ENCODE data around the gene SCIMP.
"Not testable (repeated sequence)": the region's sequence is repeated elsewhere in the genome, so short reads cannot be mapped to it uniquely, and the experiment has no call there.

Gene SCIMP

GRCh38 chr17:5238333-5238732 lies 3.7 kb upstream of the SCIMP start:
- TF ChIP-seq, protein P1, sequence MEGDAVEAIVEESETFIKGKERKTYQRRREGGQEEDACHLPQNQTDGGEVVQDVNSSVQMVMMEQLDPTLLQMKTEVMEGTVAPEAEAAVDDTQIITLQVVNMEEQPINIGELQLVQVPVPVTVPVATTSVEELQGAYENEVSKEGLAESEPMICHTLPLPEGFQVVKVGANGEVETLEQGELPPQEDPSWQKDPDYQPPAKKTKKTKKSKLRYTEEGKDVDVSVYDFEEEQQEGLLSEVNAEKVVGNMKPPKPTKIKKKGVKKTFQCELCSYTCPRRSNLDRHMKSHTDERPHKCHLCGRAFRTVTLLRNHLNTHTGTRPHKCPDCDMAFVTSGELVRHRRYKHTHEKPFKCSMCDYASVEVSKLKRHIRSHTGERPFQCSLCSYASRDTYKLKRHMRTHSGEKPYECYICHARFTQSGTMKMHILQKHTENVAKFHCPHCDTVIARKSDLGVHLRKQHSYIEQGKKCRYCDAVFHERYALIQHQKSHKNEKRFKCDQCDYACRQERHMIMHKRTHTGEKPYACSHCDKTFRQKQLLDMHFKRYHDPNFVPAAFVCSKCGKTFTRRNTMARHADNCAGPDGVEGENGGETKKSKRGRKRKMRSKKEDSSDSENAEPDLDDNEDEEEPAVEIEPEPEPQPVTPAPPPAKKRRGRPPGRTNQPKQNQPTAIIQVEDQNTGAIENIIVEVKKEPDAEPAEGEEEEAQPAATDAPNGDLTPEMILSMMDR (IDR thresholded peaks at IDR 0.05; ENCODE audit: control insufficient read depth, insufficient read depth, low read depth, low read length, missing control alignments): no peak
- no peak overlapping the region for H3K4me3 ChIP-seq (ENCODE audit: control insufficient read depth, low read depth, low read length)
- DNase-seq (ENCODE audit: low read depth): no peak

DNA sequence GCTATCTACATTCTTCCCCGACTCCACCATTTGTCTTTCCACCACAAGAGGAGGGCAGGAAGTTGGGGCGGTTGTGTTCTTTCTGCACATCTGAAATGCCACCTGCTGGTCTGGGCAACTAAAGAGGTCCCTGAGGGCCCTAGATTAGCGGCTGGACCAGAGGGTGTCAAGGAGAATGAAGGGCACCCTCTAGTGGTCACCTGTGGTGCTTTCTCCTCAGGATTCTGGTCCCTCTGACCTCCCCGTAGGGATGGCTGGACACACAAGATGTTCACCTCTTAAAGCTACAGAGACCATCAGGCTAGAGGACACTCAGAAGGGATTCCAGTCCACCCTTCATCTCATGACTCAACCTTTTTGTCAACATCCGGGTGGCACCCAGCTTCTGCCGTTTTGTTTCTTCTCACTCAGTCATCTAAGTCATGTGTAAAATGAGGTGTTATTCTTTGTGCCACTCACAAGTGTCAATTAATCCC lies 2.9 kb upstream of the SCIMP start:
- TF ChIP-seq, protein P1 (IDR thresholded peaks at IDR 0.05; ENCODE audit: control insufficient read depth, insufficient read depth, low read depth, low read length, missing control alignments): peak; percentile 74
- peak; percentile 17 for DNase-seq (ENCODE audit: low read depth)

DNA sequence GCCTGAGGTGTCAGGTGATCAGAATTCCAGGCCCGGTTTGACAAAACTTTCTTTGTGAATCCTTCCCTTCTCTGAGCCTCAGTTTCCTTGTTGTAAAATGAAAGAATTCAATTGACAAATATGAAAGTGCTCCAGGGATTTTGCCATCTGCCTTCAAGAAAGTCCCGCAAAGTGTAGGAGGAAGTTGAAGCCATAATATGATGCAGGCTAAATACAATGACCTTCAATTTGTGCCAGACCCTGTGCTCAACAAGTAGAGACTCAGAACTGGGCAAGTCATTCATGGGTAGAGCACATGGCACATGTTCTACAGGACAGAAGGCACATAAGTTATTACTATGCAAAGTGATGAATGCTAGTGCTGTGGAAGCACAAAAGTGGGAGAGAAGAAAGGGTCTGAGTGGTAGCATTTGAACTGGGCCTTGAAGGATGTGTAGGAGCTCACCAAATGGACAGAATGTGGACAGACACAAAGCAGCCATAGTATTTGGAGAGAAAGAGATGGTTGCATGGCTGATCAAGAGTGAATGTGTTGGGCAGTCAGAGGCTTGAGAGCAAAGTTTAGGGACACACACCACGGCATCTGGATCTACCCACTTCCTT lies 2.4 kb upstream of the SCIMP start:
- no peak for DNase-seq (ENCODE audit: low read depth)
- TF ChIP-seq, protein P1 (IDR thresholded peaks at IDR 0.05; ENCODE audit: control insufficient read depth, insufficient read depth, low read depth, low read length, missing control alignments): no peak
- H3K4me3 ChIP-seq (ENCODE audit: control insufficient read depth, low read depth, low read length): no peak overlapping the region

More for the DNA sequence above, 2.9 kb upstream of the SCIMP start:
- no peak overlapping the region for H3K4me3 ChIP-seq (ENCODE audit: control insufficient read depth, low read depth, low read length)

GRCh38 chr17:5233492-5233891 lies 1.2 kb downstream of the SCIMP start:
- DNase-seq (ENCODE audit: low read depth); H3K4me3 ChIP-seq (ENCODE audit: control insufficient read depth, low read depth, low read length): not testable (repeated sequence)

- TF ChIP-seq, protein P1 (IDR thresholded peaks at IDR 0.05; ENCODE audit: control insufficient read depth, insufficient read depth, low read depth, low read length, missing control alignments): no peak
- no peak for DNase-seq (ENCODE audit: low read depth)
- no peak overlapping the region for H3K4me3 ChIP-seq (ENCODE audit: control insufficient read depth, low read depth, low read length)
These were observed 7.5 kb downstream of the SCIMP start for GRCh38 chr17:5226940-5227878.

DNA sequence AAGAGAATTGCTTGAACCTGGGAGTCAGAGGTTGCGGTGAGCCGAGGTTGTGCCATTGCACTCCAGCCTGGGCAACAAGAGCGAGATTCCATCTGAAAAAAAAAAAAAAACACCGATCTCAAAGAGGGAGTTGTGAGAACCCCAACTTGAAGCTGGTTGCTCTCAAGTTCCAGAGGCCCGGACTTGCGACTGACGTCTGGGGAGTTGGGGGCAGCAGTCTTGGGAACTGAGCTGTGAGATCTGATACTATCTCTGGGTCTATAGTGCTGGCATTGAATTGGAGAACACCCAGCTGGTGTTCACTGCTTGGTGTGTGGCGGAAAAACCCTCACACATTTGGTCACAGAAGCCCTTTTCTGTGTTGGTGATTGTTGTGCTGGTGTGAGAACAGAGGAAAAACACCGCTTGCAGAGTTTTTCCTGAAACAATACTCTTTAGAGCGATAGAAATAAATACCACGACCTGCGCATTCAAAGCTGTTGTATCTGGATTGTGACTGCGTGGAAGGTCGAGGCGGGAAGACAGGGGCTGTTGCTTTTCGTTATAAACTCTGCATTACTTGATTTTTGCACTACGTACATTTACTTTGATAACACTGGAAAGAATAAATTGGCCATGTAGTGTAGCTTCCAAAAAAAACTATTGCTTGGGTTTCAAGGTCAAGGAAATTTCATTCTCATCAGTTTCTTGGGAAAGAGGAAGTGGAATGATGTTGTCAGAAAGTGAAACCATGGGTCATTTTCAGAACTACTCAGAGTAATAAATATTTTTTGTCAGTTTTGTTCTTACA lies 8.8 kb downstream of the SCIMP start:
- no peak overlapping the region for H3K4me3 ChIP-seq (ENCODE audit: control insufficient read depth, low read depth, low read length)
- no peak for DNase-seq (ENCODE audit: low read depth)
- TF ChIP-seq, protein P1 (IDR thresholded peaks at IDR 0.05; ENCODE audit: control insufficient read depth, insufficient read depth, low read depth, low read length, missing control alignments): no peak

- DNase-seq (ENCODE audit: low read depth); H3K4me3 ChIP-seq (ENCODE audit: control insufficient read depth, low read depth, low read length): not testable (repeated sequence)
These were observed 12.7 kb downstream of the SCIMP start for GRCh38 chr17:5221912-5222311.

Data from AG09309 (cell line).